AG04449 (cell line): Measurements from ENCODE around the gene SOHLH2.

Source experiments
- CTCF ChIA-PET: fragments of 350-600 bp; formaldehyde crosslinking; extraction: SDS; loops from one replicate; lab custom pipeline; 2021; ENCODE audit warnings: antibody characterized with exemption; lab: Yijun Ruan, JAX
- POLR2A ChIA-PET: fragments of 400-600, 350-600 bp; formaldehyde crosslinking; extraction: SDS; loops from one replicate; lab custom pipeline; 2020; ENCODE audit warnings: antibody characterized with exemption, inconsistent platforms; lab: Yijun Ruan, JAX
- DNase-seq: peaks from one replicate; pipeline ENCODE4 v3.0.0-alpha.2; 2010; ENCODE audit warnings: low read depth, low spot score
- H3K4me3 ChIP-seq: 2 replicates; pipeline ENCODE4 v1.5.1; 2011; ENCODE audit warnings: low read depth, mild to moderate bottlenecking, control low read depth, low read length
- TF ChIP-seq, protein P1 (sequence below): IDR thresholded peaks from one replicate; pipeline ENCODE4 v1.5.1; 2011; ENCODE audit warnings: mild to moderate bottlenecking, moderate library complexity, low read length, control low read depth, inconsistent platforms; ENCODE audit not compliant: insufficient read depth; ENCODE audit errors: missing control alignments

Gene SOHLH2, protein sequence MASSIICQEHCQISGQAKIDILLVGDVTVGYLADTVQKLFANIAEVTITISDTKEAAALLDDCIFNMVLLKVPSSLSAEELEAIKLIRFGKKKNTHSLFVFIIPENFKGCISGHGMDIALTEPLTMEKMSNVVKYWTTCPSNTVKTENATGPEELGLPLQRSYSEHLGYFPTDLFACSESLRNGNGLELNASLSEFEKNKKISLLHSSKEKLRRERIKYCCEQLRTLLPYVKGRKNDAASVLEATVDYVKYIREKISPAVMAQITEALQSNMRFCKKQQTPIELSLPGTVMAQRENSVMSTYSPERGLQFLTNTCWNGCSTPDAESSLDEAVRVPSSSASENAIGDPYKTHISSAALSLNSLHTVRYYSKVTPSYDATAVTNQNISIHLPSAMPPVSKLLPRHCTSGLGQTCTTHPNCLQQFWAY

DNA sequence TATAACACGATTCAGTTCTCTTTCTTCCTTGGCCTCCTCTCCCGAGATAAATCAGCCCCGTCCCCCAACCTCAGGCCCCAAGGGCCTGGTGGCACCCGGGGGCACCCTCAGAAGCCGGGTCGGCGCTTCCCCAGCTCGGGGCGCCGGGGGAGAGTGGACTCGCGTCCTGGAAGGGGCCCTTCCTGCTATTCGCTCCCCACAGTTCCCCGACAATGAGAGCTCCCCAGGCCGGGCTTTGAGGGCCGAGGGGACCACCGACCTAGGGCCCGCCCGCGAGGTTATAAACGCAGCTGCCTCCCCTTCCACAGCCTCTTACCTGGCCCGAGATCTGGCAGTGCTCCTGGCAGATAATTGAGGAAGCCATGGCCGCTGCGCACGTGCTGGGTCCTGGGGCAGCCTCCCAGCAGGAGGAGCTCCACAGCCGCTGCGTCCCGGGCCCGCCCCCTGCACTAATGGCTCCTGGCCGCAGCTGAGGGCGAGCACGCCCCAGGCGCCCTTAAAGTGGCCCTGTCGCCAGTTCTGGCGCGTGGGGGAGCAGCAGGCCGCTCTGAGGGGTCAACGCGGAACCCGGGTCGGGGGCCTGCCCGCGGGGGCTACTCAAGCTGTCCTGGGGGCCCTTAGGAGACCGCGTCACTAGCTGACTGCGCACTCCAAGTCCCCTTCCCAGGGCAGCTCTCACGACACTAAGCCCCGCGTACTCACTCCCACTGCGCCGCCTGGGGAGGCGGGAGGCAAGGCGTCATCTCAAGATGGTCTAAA, at the start of gene SOHLH2:
Gene SOHLH2 (minus strand): TSS at position 394 of the 759 bp plus-strand sequence. CDS start 30 bp downstream, at position 364.
- ChIA-PET POLR2A (no interaction called here), CTCF (interaction anchor here (1.7 kb wide), 1 partner anchor 235 kb away, joined by 4 read pairs; no protein-coding TSS in a partner anchor)
- H3K4me3 ChIP-seq = no peak within 1 kb of the TSS
- TF ChIP-seq, protein P1, sequence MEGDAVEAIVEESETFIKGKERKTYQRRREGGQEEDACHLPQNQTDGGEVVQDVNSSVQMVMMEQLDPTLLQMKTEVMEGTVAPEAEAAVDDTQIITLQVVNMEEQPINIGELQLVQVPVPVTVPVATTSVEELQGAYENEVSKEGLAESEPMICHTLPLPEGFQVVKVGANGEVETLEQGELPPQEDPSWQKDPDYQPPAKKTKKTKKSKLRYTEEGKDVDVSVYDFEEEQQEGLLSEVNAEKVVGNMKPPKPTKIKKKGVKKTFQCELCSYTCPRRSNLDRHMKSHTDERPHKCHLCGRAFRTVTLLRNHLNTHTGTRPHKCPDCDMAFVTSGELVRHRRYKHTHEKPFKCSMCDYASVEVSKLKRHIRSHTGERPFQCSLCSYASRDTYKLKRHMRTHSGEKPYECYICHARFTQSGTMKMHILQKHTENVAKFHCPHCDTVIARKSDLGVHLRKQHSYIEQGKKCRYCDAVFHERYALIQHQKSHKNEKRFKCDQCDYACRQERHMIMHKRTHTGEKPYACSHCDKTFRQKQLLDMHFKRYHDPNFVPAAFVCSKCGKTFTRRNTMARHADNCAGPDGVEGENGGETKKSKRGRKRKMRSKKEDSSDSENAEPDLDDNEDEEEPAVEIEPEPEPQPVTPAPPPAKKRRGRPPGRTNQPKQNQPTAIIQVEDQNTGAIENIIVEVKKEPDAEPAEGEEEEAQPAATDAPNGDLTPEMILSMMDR = no peak
- DNase-seq = no peak

DNA sequence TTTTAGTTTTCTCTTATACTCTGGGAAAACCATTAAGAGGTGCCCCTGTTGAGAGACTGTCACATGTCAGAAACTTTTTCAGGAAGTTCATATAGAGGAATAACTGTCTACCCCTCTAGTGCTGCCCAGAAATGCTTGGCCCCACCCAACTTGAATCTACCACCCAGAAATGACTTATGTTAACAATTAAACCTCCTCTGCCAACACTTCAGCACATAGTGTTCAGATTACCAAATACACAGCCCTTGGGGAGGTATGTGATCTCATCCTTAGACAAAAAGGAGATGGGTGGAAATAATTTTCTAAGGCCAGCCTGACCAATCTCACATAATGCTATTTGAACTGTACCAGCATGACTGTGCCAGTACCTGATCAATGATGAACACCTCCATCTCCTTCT, 47.6 kb upstream of the SOHLH2 start:
- TF ChIP-seq, protein P1 = no peak
- H3K4me3 ChIP-seq = no peak overlapping the region
- DNase-seq = no peak
- ChIA-PET CTCF (interaction anchor here (1.5 kb wide), 1 partner anchor 283 kb away, joined by 4 read pairs; no protein-coding TSS in a partner anchor), POLR2A (no interaction called here)

DNA sequence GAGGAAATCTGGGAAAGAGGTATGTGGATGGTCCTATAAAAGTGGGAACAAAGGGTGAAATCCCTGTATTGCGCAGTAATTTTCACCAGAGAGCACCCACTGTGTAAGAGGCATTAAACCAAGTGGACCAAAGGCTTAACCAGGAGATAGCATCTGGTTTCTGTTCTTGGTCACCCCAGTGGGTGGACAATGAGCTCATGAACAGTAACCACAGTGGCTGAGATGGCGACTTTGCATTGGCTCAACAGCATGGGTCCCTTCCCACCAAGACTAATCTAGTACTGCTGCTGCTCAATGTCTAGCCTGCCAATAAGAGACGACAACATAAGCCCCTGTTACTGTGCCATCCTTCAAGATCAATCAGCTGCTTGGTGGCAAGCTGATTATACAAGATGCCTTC, 46.7 kb upstream of the SOHLH2 start:
- no peak for DNase-seq
- H3K4me3 ChIP-seq = no peak overlapping the region
- CTCF ChIA-PET = interaction anchor here (0.9 kb wide), 1 partner anchor 79 kb away, joined by 3 read pairs; no protein-coding TSS in a partner anchor
- POLR2A ChIA-PET = no interaction called here
- TF ChIP-seq, protein P1 = no peak

DNA sequence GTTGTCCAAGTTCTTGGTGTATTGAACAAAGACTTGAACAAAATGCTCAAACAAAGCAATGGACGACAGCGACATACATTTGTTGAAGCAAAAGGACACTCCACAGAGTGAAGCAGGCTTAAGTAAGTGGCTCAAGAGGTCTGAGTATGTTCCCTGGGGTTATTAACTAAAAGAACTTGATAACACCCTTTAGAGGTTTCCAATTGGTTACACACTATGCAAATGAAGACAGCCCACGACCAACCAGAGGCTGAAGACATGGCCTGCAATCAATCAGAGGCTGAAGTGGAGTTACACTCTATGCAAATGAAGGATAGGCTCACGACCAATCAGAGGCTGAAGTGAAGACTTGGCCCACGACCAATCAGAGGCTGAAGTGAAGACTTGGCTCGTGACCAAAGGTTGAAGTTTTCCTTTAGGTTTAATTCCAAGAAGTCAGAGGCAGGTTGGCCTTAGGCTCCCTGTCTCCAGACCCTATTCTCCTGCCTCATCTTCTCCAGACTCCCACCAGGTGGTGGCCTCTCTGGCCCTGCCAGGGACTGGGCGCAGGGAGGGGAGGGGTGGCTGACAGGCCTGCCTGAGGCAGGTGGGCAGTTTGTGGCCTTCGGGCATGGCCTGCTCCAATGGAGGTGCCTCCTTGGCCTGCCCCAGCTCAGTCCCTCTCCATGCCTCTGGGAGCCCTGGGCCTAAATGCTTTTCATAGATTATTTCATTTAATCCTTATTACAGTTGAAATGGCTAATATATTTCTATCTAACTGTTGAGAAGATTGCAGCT, 45.2 kb upstream of the SOHLH2 start:
- H3K4me3 ChIP-seq = no peak overlapping the region
- CTCF ChIA-PET = interaction anchor here (1.2 kb wide), 1 partner anchor 14 kb away, joined by 3 read pairs; no protein-coding TSS in a partner anchor
- no peak for DNase-seq
- TF ChIP-seq, protein P1 = no peak
- POLR2A ChIA-PET = no interaction called here

DNA sequence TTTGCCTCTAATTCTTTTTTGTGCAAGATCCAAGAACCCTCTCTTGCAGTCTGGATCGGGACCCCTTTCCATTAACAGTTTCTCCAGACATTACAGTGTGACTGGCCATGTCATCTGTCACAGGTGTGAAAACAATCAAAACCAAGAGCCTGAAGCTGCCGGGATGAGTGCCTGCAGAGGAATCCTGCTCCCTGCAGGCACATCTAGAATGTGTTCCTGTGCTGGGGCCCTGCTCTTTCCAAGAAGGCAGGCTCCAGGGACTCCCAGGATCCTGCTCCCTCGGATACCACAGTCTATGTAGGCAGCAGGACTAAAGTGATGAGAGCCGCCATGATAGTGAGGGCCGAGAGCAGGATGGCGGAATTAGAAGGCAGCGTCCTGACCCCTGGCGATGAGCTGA, 44.5 kb upstream of the SOHLH2 start:
- POLR2A ChIA-PET = no interaction called here
- TF ChIP-seq, protein P1 = no peak
- no peak for DNase-seq
- no peak overlapping the region for H3K4me3 ChIP-seq
- CTCF ChIA-PET = no interaction called here
